Endothelial cell of umbilical vein (primary cell): ENCODE measurements around the gene TTLL11. TPM values are rescaled to one million over a fixed set of nuclear protein-coding genes. Genes with fewer than 3 reads are reported as not detected.

Source experiments
- BruUV-seq: library from RNA; stranded (reverse); fragments of 400-500 nt; replicated peaks from 2 replicates; lab custom pipeline; 2021; lab: Mats Ljungman, UMichigan
- CTCF ChIA-PET: fragments of 300-600, 350-600 bp; sonication (Branson Sonifier 250); formaldehyde crosslinking; loops from one replicate; lab custom pipeline; 2021; ENCODE audit warnings: antibody characterized with exemption, inconsistent platforms; lab: Charles Lee
- POLR2A ChIA-PET: fragments of 300-600, 350-600 bp; sonication (Branson Sonifier 250); formaldehyde crosslinking; loops from one replicate; lab custom pipeline; 2021; ENCODE audit warnings: antibody characterized with exemption, inconsistent platforms; lab: Charles Lee
- DNase-seq: peaks from one replicate; pipeline ENCODE4 v3.0.0-alpha.2; 2011; ENCODE audit warnings: low read depth, low spot score
- FAIRE-seq: peaks from 2 replicates; lab custom pipeline; 2011; peaks lifted over from hg19 to GRCh38; lab: Jason Lieb, UNC
- H2AFZ ChIP-seq: 2 replicates; pipeline ENCODE4 v1.6.0; 2012; ENCODE audit warnings: low read depth, low read length, control low read depth, inconsistent platforms
- H3K27ac ChIP-seq: 2 replicates; pipeline ENCODE4 v1.5.1; 2011; ENCODE audit warnings: low read depth, mild to moderate bottlenecking, control low read depth, low read length, moderate library complexity; ENCODE audit not compliant: insufficient read depth
- H3K27me3 ChIP-seq, 2 experiments: 2 replicates each; pipeline versions ENCODE4 v1.6.0 to v1.6.1; 2011; ENCODE audit warnings: low read length in 2 of 2, mixed read lengths in 1 of 2; ENCODE audit not compliant: control insufficient read depth in 2 of 2, insufficient read depth in 2 of 2
- H3K36me3 ChIP-seq, 2 experiments: 2 replicates in 1 of 2; 3 replicates in 1 of 2; pipeline ENCODE4 v1.5.1; 2011; ENCODE audit warnings: low read length in 2 of 2, mild to moderate bottlenecking in 1 of 2, moderate library complexity in 1 of 2; ENCODE audit not compliant: control insufficient read depth in 2 of 2, insufficient read depth in 2 of 2; ENCODE audit errors: extremely low read depth in 1 of 2
- H3K4me1 ChIP-seq: 3 replicates; pipeline ENCODE4 v1.5.1; 2011; ENCODE audit warnings: mild to moderate bottlenecking, low read length; ENCODE audit not compliant: control insufficient read depth, insufficient read depth; ENCODE audit errors: extremely low read depth
- H3K4me2 ChIP-seq: 2 replicates; pipeline ENCODE4 v1.6.1; 2011; ENCODE audit warnings: low read length, control low read depth, mixed read lengths; ENCODE audit not compliant: insufficient read depth
- H3K4me3 ChIP-seq, 3 experiments: fragments of 200-600 bp in 1 of 3; sonication (generic), shearing (Covaris generic) in 1 of 3; replicated peaks in 1 of 3; 2 replicates each; pipeline ENCODE4 v1.5.1; 2011 to 2016; ENCODE audit warnings: control low read depth in 3 of 3, low read length in 3 of 3, mild to moderate bottlenecking in 2 of 3, inconsistent platforms in 1 of 3, low read depth in 1 of 3, moderate library complexity in 1 of 3; ENCODE audit not compliant: insufficient read depth in 1 of 3
- H3K79me2 ChIP-seq: 2 replicates; pipeline ENCODE4 v1.6.0; 2012; ENCODE audit warnings: low read length, inconsistent platforms; ENCODE audit not compliant: control insufficient read depth, insufficient read depth
- H3K9ac ChIP-seq: replicated peaks from 2 replicates; pipeline ENCODE3; 2011; ENCODE audit warnings: low read length, control low read depth; ENCODE audit not compliant: insufficient read depth; ENCODE audit errors: extremely low read depth
- H3K9me1 ChIP-seq: replicated peaks from 3 replicates; pipeline ENCODE4 v1.6.0; 2011; ENCODE audit warnings: mild to moderate bottlenecking, low read length; ENCODE audit not compliant: control insufficient read depth, insufficient read depth; ENCODE audit errors: extremely low read depth
- H3K9me3 ChIP-seq: replicated peaks from 2 replicates; pipeline ENCODE4 v1.5.1; 2012; ENCODE audit warnings: low read length, inconsistent platforms; ENCODE audit not compliant: control insufficient read depth, insufficient read depth
- H4K20me1 ChIP-seq: replicated peaks from 2 replicates; pipeline ENCODE3; 2011; ENCODE audit warnings: mild to moderate bottlenecking, low read length; ENCODE audit not compliant: control insufficient read depth, insufficient read depth; ENCODE audit errors: extremely low read depth
- CTCF ChIP-seq, 2 donors: IDR thresholded peaks; 1 replicate in 1 of 2; 2 replicates in 1 of 2; pipeline ENCODE4 v1.5.1; 2011; ENCODE audit warnings: low read length in 2 of 2, mild to moderate bottlenecking in 2 of 2, moderate library complexity in 2 of 2, control low read depth in 1 of 2, inconsistent platforms in 1 of 2, low read depth in 1 of 2; ENCODE audit not compliant: insufficient read depth in 1 of 2; ENCODE audit errors: extremely low read depth in 1 of 2
- EZH2 ChIP-seq: IDR thresholded peaks from 2 replicates; pipeline ENCODE4 v1.6.1; 2012; ENCODE audit warnings: borderline replicate concordance, low read depth, mild to moderate bottlenecking, moderate library complexity, low read length, inconsistent platforms; ENCODE audit not compliant: severe bottlenecking
- JUN ChIP-seq: IDR thresholded peaks from 2 replicates; pipeline ENCODE4 v1.6.1; 2011; ENCODE audit warnings: borderline replicate concordance, low read depth; ENCODE audit not compliant: insufficient read length, insufficient read depth
- MAX ChIP-seq: IDR thresholded peaks from 2 replicates; pipeline ENCODE4 v1.6.1; 2011; ENCODE audit not compliant: insufficient read depth, insufficient read length
- MYC ChIP-seq: IDR thresholded peaks from one replicate; pipeline ENCODE4 v1.6.1; 2011; ENCODE audit warnings: mild to moderate bottlenecking, low read depth, low read length
- POLR2A ChIP-seq: IDR thresholded peaks from 2 replicates; pipeline ENCODE4 v1.6.1; 2012; ENCODE audit warnings: low read depth, mild to moderate bottlenecking, control low read depth, low read length
- POLR2AphosphoS5 ChIP-seq: IDR thresholded peaks from 2 replicates; pipeline ENCODE4 v1.6.1; 2012; ENCODE audit warnings: low read depth, mild to moderate bottlenecking, control low read depth, low read length, moderate library complexity; ENCODE audit not compliant: insufficient read depth
- dilution Hi-C: fragments of 300-500 bp; cut with MboI; formaldehyde crosslinking; loops from one replicate; pipeline ENCODE4 v1.15.0; 2019; ENCODE audit warnings: low sequenced_read_pairs; ENCODE audit not compliant: extremely low pct_ligation_motif_present
- intact Hi-C: fragments of 100-400 bp; cut with micrococcal nuclease; formaldehyde crosslinking; loops from one replicate; pipeline ENCODE4 v1.10.0; 2022
- polyA plus RNA-seq, 4 experiments: library from polyadenylated mRNA; depleted of rRNA in 3 of 4; stranded (reverse) in 3 of 4; unstranded in 1 of 4; fragments of >200 nt; gene quantifications; 2 replicates each; pipeline versions ENCODE4 v1.2.1 to v1.2.3, GENCODE V29; 2011 to 2012; ENCODE audit warnings: missing spikeins in 1 of 4
- total RNA-seq: library from RNA; stranded (reverse); gene quantifications from 2 replicates; pipeline ENCODE4 v1.2.3, GENCODE V29; 2021

TTLL11 gene
- total and polyA plus RNA-seq, 2 donors (not counting 3 experiments of a cell fraction or from before 2014, with no cell fraction given): 4.9 to 5.1 TPM

- ChIA-PET POLR2A (no interaction called here), CTCF (interaction anchor here (1.2 to 1.5 kb wide), 2 partner anchors 10 to 39 kb away, joined by 3 to 4 read pairs; no protein-coding TSS in a partner anchor)
- H3K9me3 ChIP-seq: no peaks in the 10 kb centered on the region
- H3K27ac ChIP-seq: no peak overlapping the region
- DNase-seq (no peak), FAIRE-seq (no peak)
- TF ChIP-seq MAX (no peak), MYC (no peak), JUN (no peak), EZH2 (no peak), POLR2AphosphoS5 (no peak), POLR2A (no peak)
- no peaks in the 10 kb centered on the region for H3K79me2 ChIP-seq
- H3K27me3 ChIP-seq: no peaks in the 10 kb centered on the region
- peaks cover 4% of the 10 kb centered on the region for H4K20me1 ChIP-seq
- intact Hi-C loops: no loop called here
- H3K4me1 ChIP-seq: no peaks in the 10 kb centered on the region
- H3K36me3 ChIP-seq: no peaks in the 10 kb centered on the region
- dilution Hi-C loops: no loop called here
- no peaks in the 10 kb centered on the region for H3K9me1 ChIP-seq
- no peak overlapping the region for H3K4me2 ChIP-seq
- no peak overlapping the region for H2AFZ ChIP-seq
- BruUV-seq: no TSS peak
- no peak overlapping the region for H3K9ac ChIP-seq
- H3K4me3 ChIP-seq: no peak overlapping the region
These were observed 33.2 kb downstream of the TTLL11 start for GRCh38 chr9:122059955-122060324.

- BruUV-seq: no TSS peak
- no peaks in the 10 kb centered on the region for H3K36me3 ChIP-seq
- H4K20me1 ChIP-seq: peaks cover 4% of the 10 kb centered on the region
- no peaks in the 10 kb centered on the region for H3K79me2 ChIP-seq
- POLR2A ChIA-PET: no interaction called here
- no peak overlapping the region for H3K4me2 ChIP-seq
- no peaks in the 10 kb centered on the region for H3K27me3 ChIP-seq
- FAIRE-seq: no peak
- CTCF ChIA-PET: interaction anchor here (1.1 to 1.8 kb wide), 4 partner anchors 12 to 419 kb away, joined by 3 to 4 read pairs (median 4); no protein-coding TSS in a partner anchor
- TF ChIP-seq EZH2 (no peak), POLR2AphosphoS5 (no peak), CTCF (IDR thresholded peaks at IDR 0.05; ENCODE audit: extremely low read depth in 1 of 2, insufficient read depth in 1 of 2, low read depth in 1 of 2, low read length in 2 of 2) (no peak), MYC (no peak), MAX (no peak)
- no peak overlapping the region for H3K9ac ChIP-seq
- H3K9me1 ChIP-seq: no peaks in the 10 kb centered on the region
- H3K4me3 ChIP-seq: no peak overlapping the region
- no peak for DNase-seq
- no peak overlapping the region for H2AFZ ChIP-seq
- no peaks in the 10 kb centered on the region for H3K4me1 ChIP-seq
- intact Hi-C loops: no loop called here
- H3K9me3 ChIP-seq: no peaks in the 10 kb centered on the region
- dilution Hi-C loops: no loop called here
- no peak overlapping the region for H3K27ac ChIP-seq
These were observed 33.7 kb downstream of the TTLL11 start for GRCh38 chr9:122059214-122059954.
